ENCODE data around the gene PPA1. TPM values are rescaled to one million over a fixed set of nuclear protein-coding genes. Genes with fewer than 3 reads are reported as not detected.
A peak's percentile ranks its signal among the peaks of the same experiment; 100 is the strongest.

PPA1 gene
- total RNA-seq, 2 donors from 2014 or later: 48.0 to 69.2 TPM

GRCh38 chr10:70267161-70267933 is 34.1 kb upstream of the PPA1 start:
- Histone ChIP-seq H3K4me1 (peaks cover 0 to 1% of the 10 kb centered on the region in 2 donors), H3K27ac (no peak overlapping the region), H3K4me3 (no peak overlapping the region), H3K36me3 (no peaks in the 10 kb centered on the region), H3K9me3 (no peaks in the 10 kb centered on the region), H3K27me3 (no peaks in the 10 kb centered on the region)
- DNase-seq (ENCODE audit: low spot score): no peak
- TF ChIP-seq, protein P1, sequence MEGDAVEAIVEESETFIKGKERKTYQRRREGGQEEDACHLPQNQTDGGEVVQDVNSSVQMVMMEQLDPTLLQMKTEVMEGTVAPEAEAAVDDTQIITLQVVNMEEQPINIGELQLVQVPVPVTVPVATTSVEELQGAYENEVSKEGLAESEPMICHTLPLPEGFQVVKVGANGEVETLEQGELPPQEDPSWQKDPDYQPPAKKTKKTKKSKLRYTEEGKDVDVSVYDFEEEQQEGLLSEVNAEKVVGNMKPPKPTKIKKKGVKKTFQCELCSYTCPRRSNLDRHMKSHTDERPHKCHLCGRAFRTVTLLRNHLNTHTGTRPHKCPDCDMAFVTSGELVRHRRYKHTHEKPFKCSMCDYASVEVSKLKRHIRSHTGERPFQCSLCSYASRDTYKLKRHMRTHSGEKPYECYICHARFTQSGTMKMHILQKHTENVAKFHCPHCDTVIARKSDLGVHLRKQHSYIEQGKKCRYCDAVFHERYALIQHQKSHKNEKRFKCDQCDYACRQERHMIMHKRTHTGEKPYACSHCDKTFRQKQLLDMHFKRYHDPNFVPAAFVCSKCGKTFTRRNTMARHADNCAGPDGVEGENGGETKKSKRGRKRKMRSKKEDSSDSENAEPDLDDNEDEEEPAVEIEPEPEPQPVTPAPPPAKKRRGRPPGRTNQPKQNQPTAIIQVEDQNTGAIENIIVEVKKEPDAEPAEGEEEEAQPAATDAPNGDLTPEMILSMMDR (IDR thresholded peaks at IDR 0.05): peak in 1 of 2 donors; percentile 24

- H3K4me1 ChIP-seq: no peaks in the 10 kb centered on the region
- H3K9me3 ChIP-seq: no peaks in the 10 kb centered on the region
- no peak overlapping the region for H3K27ac ChIP-seq
- H3K36me3 ChIP-seq: no peaks in the 10 kb centered on the region
- H3K4me3 ChIP-seq: no peak overlapping the region
- no peak for DNase-seq (ENCODE audit: low spot score)
- TF ChIP-seq, protein P1 (IDR thresholded peaks at IDR 0.05): no peak
- no peaks in the 10 kb centered on the region for H3K27me3 ChIP-seq
These were observed 33.5 kb upstream of the PPA1 start for GRCh38 chr10:70266701-70267100.

GRCh38 chr10:70266056-70266455 is 32.8 kb upstream of the PPA1 start:
- Histone ChIP-seq H3K9me3 (no peaks in the 10 kb centered on the region), H3K4me1 (no peaks in the 10 kb centered on the region), H3K36me3 (no peaks in the 10 kb centered on the region), H3K4me3 (no peak overlapping the region), H3K27ac (no peak overlapping the region), H3K27me3 (no peaks in the 10 kb centered on the region)
- TF ChIP-seq, protein P1 (IDR thresholded peaks at IDR 0.05): no peak
- no peak for DNase-seq (ENCODE audit: low spot score)

- Histone ChIP-seq H3K4me1 (no peaks in the 10 kb centered on the region), H3K27me3 (no peaks in the 10 kb centered on the region), H3K27ac (no peak overlapping the region), H3K9me3 (no peaks in the 10 kb centered on the region), H3K36me3 (no peaks in the 10 kb centered on the region), H3K4me3 (no peak overlapping the region)
- TF ChIP-seq, protein P1 (IDR thresholded peaks at IDR 0.05): peak; percentile 17 to 40
- no peak for DNase-seq (ENCODE audit: low spot score)
These were observed 31.9 kb upstream of the PPA1 start for GRCh38 chr10:70265032-70265689.

GRCh38 chr10:70260734-70261133 is 27.5 kb upstream of the PPA1 start:
- no peak overlapping the region for H3K27ac ChIP-seq
- TF ChIP-seq, protein P1 (IDR thresholded peaks at IDR 0.05): no peak
- H3K9me3 ChIP-seq: no peaks in the 10 kb centered on the region
- DNase-seq (ENCODE audit: low spot score): no peak
- H3K27me3 ChIP-seq: peaks cover 0 to 1% of the 10 kb centered on the region in 2 donors
- peaks cover 0 to under 1% of the 10 kb centered on the region in 2 donors for H3K4me1 ChIP-seq
- H3K36me3 ChIP-seq: no peaks in the 10 kb centered on the region
- no peak overlapping the region for H3K4me3 ChIP-seq

Data from right atrium auricular region (tissue), 2 donors.